Peyer's patch (tissue), 4 donors: Measurements from ENCODE around the gene TXNL4B. TPM values are rescaled to one million over a fixed set of nuclear protein-coding genes. Genes with fewer than 3 reads are reported as not detected.

Experiments used
- DNase-seq, 3 donors: peaks; one replicate each; pipeline ENCODE4 v3.0.0-alpha.2; 2017 to 2019
- H3K27ac ChIP-seq, 4 donors: fragments of 200-600 bp; sonication (generic); one replicate each; pipeline ENCODE4 v1.5.1; 2016 to 2019
- H3K27me3 ChIP-seq, 2 donors: fragments of 200-600 bp; sonication (generic); one replicate each; pipeline ENCODE4 v1.5.1; 2019
- H3K36me3 ChIP-seq, 3 donors: fragments of 200-600 bp; sonication (generic); one replicate each; pipeline ENCODE4 v1.5.1; 2016 to 2019
- H3K4me1 ChIP-seq, 4 donors: fragments of 200-600 bp; sonication (generic); one replicate each; pipeline ENCODE4 v1.5.1; 2016 to 2019
- H3K4me3 ChIP-seq, 4 donors: fragments of 200-600 bp; sonication (generic); 1 replicate in 3 of 4; 2 replicates in 1 of 4; pipeline ENCODE4 v1.5.1; 2016 to 2019; ENCODE audit warnings: mild to moderate bottlenecking in 1 of 4
- H3K9me3 ChIP-seq, 4 donors: fragments of 200-600 bp; sonication (generic); one replicate each; pipeline ENCODE4 v1.5.1; 2016 to 2019; ENCODE audit warnings: mild to moderate bottlenecking in 1 of 4
- POLR2A ChIP-seq, 2 donors: fragments of 450-650 bp; IDR thresholded peaks; one replicate each; pipeline ENCODE4 v1.5.1; 2017; ENCODE audit warnings: antibody characterized with exemption in 2 of 2, mild to moderate bottlenecking in 2 of 2, moderate library complexity in 2 of 2
- total RNA-seq, 4 donors: library from RNA; depleted of rRNA; stranded (reverse); fragments of >200 nt; gene quantifications; one replicate each; pipeline ENCODE4 v1.1.0, GENCODE V29; 2016
- TF ChIP-seq, protein P1 (sequence below), 6 experiments: fragments of 450-650 bp in 4 of 6; fragments of 200-600 bp in 2 of 6; sonication (generic) in 1 of 6; IDR thresholded peaks; one replicate each; pipeline ENCODE4 v1.5.1; 2017 to 2019; ENCODE audit warnings: antibody characterized with exemption in 6 of 6, mild to moderate bottlenecking in 3 of 6, moderate library complexity in 1 of 6

Gene TXNL4B
- total RNA-seq, 4 donors from 2014 or later, result 7.2 to 40.4 (median 13.4) TPM

- no peaks in the 10 kb centered on the region for H3K27me3 ChIP-seq
- H3K4me1 ChIP-seq, result peaks cover 0 to 8% (median 0%) of the 10 kb centered on the region in 4 donors
- no peaks in the 10 kb centered on the region for H3K36me3 ChIP-seq
- peak overlapping the region in 1 of 4 donors; percentile 51 for H3K27ac ChIP-seq
- H3K9me3 ChIP-seq, result no peaks in the 10 kb centered on the region
- no peak overlapping the region for H3K4me3 ChIP-seq
- DNase-seq, result no peak
- no peak for TF ChIP-seq POLR2A (IDR thresholded peaks at IDR 0.05)
- TF ChIP-seq, protein P1, sequence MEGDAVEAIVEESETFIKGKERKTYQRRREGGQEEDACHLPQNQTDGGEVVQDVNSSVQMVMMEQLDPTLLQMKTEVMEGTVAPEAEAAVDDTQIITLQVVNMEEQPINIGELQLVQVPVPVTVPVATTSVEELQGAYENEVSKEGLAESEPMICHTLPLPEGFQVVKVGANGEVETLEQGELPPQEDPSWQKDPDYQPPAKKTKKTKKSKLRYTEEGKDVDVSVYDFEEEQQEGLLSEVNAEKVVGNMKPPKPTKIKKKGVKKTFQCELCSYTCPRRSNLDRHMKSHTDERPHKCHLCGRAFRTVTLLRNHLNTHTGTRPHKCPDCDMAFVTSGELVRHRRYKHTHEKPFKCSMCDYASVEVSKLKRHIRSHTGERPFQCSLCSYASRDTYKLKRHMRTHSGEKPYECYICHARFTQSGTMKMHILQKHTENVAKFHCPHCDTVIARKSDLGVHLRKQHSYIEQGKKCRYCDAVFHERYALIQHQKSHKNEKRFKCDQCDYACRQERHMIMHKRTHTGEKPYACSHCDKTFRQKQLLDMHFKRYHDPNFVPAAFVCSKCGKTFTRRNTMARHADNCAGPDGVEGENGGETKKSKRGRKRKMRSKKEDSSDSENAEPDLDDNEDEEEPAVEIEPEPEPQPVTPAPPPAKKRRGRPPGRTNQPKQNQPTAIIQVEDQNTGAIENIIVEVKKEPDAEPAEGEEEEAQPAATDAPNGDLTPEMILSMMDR (IDR thresholded peaks at IDR 0.05), result no peak
These were observed 32.4 kb upstream of the TXNL4B start for GRCh38 chr16:72125635-72126428.

GRCh38 chr16:72124761-72125634 is 31.6 kb upstream of the TXNL4B start:
- DNase-seq, result peak; percentile 44 to 86 (median 77)
- Histone ChIP-seq H3K27me3 (no peaks in the 10 kb centered on the region), H3K36me3 (no peaks in the 10 kb centered on the region), H3K27ac (peak overlapping the region in 2 of 4 donors; percentile 20 to 51), H3K4me3 (no peak overlapping the region), H3K4me1 (peaks cover 0 to 8% (median 0%) of the 10 kb centered on the region in 4 donors), H3K9me3 (no peaks in the 10 kb centered on the region)
- no peak for TF ChIP-seq POLR2A (IDR thresholded peaks at IDR 0.05)
- TF ChIP-seq, protein P1 (IDR thresholded peaks at IDR 0.05), result peak; percentile 15 to 79 (median 74)

DNA sequence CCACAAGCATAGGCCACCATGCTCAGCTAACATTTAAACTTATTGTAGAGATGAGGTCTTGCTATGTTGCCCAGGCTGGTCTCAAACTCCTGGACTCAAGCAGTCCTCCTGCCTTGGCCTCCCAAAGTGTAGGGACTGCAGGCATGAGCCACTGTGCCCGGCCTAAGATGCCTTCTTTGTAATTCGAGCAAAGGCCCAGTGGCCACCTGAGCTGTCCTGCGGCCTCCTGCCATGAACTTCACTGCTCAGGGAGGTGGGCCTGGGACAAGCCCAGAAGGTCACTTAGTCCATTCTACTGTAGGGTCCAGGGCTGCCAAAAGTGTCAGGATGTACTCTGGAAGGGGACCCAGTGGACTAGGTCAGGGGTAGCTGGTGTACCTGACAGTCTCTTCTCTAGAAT is 30.7 kb upstream of the TXNL4B start:
- Histone ChIP-seq H3K36me3 (no peaks in the 10 kb centered on the region), H3K9me3 (no peaks in the 10 kb centered on the region), H3K27me3 (no peaks in the 10 kb centered on the region), H3K4me1 (peaks cover 0 to 8% (median 0%) of the 10 kb centered on the region in 4 donors), H3K27ac (no peak overlapping the region), H3K4me3 (no peak overlapping the region)
- TF ChIP-seq, protein P1 (IDR thresholded peaks at IDR 0.05), result no peak
- TF ChIP-seq POLR2A (IDR thresholded peaks at IDR 0.05), result no peak
- DNase-seq, result no peak

DNA sequence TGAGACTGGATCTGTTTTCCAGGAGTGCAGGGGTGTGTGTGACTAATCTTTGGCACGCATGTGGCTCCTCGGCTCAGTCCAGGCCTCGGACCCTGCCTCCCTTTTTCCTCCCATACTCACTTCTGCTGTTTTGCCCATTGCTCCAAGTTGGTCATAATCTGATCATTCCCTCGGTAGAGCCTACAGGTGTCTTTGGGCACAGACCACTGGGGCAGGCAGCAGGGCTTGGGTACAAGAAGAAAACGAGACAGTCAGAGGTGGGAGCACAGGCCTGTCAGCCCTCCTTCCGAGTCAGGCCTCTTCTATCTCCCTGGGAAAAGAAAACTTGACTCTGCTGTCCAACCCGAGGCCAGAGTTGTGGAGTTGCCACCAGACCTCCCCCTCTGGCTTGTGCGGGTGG is 30.0 kb upstream of the TXNL4B start:
- H3K4me3 ChIP-seq, result no peak overlapping the region
- no peaks in the 10 kb centered on the region for H3K9me3 ChIP-seq
- peaks cover 0 to 8% (median 0%) of the 10 kb centered on the region in 4 donors for H3K4me1 ChIP-seq
- TF ChIP-seq, protein P1 (IDR thresholded peaks at IDR 0.05), result no peak
- no peak for TF ChIP-seq POLR2A (IDR thresholded peaks at IDR 0.05)
- no peak overlapping the region for H3K27ac ChIP-seq
- no peak for DNase-seq
- H3K36me3 ChIP-seq, result no peaks in the 10 kb centered on the region
- no peaks in the 10 kb centered on the region for H3K27me3 ChIP-seq

DNA sequence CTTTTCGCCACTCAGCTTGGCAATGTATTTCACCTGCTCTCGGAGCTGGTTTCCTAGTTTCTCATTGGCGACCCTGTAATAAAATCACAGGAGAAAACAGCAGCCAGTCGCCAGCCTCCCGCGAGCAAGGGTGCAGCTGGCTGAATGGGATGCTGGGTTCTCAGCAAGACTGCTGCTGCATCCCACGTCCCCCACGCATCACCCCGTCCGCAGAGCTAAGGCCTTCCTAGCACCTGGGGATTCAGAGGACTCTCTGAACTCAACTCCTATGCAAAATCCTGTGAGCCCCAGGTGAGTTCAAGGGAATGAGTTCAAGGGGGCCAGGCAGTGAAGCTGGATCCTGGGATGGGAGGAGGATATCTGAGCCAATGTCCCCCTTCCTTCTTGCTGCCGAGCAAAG is 29.5 kb upstream of the TXNL4B start:
- H3K4me3 ChIP-seq, result no peak overlapping the region
- no peak for TF ChIP-seq POLR2A (IDR thresholded peaks at IDR 0.05)
- TF ChIP-seq, protein P1 (IDR thresholded peaks at IDR 0.05), result no peak
- DNase-seq, result no peak
- peaks cover 0 to 8% (median 0%) of the 10 kb centered on the region in 4 donors for H3K4me1 ChIP-seq
- H3K27ac ChIP-seq, result no peak overlapping the region
- H3K27me3 ChIP-seq, result no peaks in the 10 kb centered on the region
- no peaks in the 10 kb centered on the region for H3K36me3 ChIP-seq
- no peaks in the 10 kb centered on the region for H3K9me3 ChIP-seq
